HK-2 (cell line): ENCODE results near the gene EIF3L.
"Not testable (repeated sequence)": the region's sequence is repeated elsewhere in the genome, so short reads cannot be mapped to it uniquely, and the experiment has no call there.

Experiments
- DNase-seq: peaks from one replicate; pipeline ENCODE4 v3.0.0-alpha.2; 2018; ENCODE audit not compliant: unreplicated experiment

EIF3L gene

DNA sequence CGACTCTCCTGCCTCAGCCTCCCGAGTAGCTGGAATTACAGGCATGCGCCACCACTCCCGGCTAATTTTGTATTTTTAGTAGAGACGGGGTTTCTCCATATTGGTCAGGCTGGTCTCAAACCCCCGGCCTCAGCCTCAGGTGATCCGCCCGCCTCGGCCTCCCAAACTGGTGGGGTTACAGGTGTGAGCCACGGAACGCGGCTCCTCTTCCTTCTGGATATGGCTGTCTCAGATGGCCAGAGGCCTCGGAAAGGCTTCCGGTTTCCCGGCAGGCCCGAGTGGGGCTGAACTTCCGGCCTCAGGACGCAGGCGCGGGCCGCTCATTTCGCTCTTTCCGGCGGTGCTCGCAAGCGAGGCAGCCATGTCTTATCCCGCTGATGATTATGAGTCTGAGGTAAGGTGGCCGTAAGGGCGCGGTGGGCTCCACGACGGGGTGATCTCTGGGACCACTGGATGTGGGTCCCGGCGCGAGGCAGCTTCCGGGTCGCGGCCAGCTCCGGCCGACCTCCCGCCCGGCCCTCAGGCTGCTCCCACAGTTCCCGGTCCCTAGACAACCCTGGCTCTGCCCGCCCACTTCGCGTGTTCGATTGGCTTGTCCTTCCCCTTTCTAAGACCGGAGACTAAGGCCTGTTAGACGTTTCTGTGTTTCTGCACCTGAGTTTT lies at the start of gene EIF3L:
Gene EIF3L, plus strand, starts transcription at position 331 of the 663 bp plus-strand sequence. Its CDS starts 31 bp downstream, at position 362.
- peak; percentile 86 for DNase-seq

- not testable (repeated sequence) for DNase-seq
Measured at GRCh38 chr22:37799979-37800378, 49.2 kb upstream of the EIF3L start.

GRCh38 chr22:37801946-37802309 lies 47.3 kb upstream of the EIF3L start:
- DNase-seq, result no peak

- peak; percentile 41 for DNase-seq
Measured at GRCh38 chr22:37802310-37803194, 46.7 kb upstream of the EIF3L start.

DNA sequence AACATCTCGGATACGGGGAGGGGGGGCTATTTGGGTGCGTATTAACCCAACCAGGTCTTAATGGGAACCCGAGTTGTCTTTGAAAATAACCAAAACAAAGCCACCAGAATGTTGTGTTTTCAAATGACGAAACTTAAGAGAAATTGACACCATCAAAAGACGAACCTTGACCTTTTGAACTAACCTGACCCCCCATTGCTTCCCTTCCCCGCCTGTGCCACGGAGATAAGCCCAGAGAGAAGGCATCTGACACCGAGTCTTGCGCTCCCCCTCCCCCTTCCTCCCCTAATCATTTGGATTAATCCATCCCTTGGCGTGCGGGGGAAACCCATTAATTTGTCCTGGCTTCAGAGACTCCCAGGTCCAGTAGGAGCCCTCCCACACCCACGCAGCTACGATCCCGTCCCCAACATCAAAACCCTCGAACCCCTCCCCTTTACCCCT lies 46.0 kb upstream of the EIF3L start:
- no peak for DNase-seq

DNA sequence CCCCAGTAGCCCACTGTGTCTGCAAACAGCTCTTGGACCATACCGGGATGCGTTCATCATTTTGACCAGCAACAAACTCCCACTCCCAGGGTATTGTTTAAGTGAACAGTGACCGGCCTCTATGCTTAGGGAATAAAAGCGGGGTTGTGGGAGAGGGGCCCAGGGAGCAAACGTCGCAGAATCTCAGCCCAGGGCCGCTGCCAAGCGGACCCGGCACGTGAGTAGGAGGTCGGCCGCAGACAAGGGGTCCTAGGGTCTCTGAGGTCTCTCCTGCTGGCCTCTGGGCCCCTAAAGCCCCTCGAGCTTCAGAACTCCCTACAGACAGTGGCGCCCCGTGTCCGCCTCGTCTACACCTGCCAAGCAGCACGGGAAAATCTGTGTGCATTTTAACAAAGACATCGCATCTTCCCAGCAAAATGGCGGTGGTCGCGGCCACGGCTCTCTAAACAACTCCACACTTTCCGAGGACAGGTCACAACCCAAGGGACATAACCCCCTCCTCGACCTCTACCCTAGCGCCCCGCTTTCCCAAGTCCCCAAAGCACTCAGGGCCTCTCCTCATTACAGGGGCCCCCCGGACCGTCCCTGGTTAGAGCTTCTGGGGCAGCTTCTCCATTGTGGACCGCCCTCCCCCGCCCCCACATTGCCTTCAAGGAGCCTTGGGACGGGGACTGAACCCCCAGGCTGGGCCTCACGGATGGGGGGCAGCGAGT lies 45.4 kb upstream of the EIF3L start:
- DNase-seq, result no peak

DNA sequence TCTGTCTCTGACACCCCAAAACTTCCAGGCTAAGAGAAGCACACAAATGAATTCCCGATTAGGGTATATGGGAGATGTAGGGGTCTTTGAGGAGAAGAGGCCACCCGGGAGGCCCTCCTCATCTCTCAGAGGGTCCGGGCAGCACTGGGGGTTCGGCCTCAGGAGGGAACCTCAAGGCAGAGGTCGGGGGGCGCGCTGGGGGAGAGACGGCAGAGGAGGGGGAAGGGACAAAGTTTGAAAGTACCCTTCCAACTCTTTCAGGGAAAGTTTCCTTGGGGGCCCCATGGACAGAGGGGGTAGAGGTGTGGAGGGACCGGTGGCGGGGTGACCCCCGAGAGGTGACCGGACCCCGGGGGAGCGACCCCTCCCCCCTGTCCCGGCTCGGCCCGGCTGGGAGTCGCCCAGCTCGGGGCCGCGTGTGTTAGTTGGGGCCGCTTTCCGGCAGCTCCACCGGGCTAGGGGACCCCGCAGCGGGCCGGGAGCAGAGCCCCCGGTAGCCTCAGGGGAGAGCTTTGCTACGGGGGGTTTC lies 44.8 kb upstream of the EIF3L start:
- no peak for DNase-seq

- DNase-seq, result peak; percentile 84
Measured at GRCh38 chr22:37804881-37805809, 44.1 kb upstream of the EIF3L start.

DNA sequence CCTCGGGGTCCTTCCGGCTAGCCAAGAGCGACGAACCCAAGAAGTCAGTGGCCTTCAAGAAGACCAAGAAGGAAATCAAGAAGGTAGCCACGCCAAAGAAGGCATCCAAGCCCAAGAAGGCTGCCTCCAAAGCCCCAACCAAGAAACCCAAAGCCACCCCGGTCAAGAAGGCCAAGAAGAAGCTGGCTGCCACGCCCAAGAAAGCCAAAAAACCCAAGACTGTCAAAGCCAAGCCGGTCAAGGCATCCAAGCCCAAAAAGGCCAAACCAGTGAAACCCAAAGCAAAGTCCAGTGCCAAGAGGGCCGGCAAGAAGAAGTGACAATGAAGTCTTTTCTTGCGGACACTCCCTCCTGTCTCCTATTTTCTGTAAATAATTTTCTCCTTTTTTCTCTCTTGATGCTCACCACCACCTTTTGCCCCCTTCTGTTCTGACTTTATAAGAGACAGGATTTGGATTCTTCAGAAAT lies 43.4 kb upstream of the EIF3L start:
- DNase-seq, result no peak

- no peak for DNase-seq
Measured at GRCh38 chr22:37806409-37807333, 42.5 kb upstream of the EIF3L start.

DNA sequence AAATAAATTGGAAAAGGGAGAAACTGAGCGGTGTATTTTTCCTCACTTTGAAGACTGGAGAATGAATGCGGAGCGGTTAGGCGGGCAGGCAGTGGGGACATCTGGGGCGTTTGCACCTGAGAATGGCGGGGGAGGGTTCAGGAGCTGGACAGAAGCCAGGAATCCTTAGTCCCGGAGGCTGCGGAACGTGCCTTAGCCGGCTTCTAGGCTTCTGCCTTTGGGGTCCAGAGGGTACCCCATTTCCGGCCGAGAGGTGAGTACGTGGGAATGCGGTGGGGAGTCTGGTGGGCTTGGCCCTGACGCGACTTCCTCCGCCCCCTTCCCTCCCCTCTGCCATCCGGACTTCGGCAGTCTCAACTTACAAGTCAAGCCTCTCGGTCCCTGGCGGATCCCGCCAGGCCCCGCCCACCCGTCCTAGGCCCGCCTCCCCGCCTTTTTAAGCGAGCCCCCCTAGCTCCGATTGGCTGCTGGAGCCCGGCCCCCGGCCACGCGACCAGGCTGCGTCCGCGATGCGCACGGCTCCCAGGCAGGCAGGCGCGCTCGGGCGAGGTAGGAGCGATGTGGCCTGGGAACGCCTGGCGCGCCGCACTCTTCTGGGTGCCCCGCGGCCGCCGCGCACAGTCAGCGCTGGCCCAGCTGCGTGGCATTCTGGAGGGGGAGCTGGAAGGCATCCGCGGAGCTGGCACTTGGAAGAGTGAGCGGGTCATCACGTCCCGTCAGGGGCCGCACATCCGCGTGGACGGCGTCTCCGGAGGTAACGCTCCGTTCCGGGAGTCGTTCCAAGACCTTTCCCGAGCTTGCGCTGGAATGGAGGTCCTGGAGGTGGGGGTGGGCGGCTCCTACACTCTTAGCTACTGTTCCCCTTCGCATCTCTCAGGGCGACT lies 41.6 kb upstream of the EIF3L start, which contains the start of gene GCAT:
Gene GCAT, plus strand, starts transcription at position 525 of the 884 bp plus-strand sequence. Its CDS starts 34 bp downstream, at position 559.
- peak; percentile 93 for DNase-seq

DNA sequence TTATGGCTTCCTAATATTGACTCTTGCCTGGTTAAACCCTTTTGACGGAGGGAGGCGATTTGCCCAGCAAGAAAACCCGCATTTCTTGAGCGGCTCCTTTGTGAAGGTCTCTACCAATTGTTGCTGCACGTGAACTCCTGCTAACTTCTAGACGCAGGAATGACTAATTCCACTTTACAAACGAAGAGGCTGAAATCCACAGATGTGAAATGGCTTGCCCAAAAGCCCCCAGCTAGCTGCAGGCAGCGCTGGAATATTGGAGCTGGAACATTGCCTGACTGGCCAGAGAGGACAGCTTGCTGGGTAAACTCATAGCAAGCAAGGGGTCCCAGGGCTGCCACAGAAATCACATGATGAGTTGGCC lies 40.9 kb upstream of the EIF3L start:
- no peak for DNase-seq

GRCh38 chr22:37809672-37810333 lies 39.4 kb upstream of the EIF3L start:
- DNase-seq, result no peak

DNA sequence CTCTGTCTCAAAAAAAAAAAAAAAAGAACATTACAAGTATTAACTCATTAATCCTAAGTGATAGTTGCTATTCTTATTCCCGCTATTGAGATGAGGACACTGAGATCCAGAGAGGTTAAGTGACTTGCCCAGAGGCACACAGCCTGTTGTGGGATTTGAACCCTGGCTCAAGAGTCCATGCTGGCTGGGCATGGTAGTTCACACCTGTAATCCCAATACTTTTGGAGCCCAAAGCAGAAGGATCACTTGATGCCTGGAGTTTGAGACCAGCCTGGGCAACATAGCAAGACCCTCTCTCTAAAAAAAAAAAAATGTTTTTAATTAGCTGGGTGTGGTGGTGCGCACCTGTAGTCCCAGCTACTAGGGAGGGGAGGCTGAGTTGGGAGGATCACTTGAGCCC lies 37.4 kb upstream of the EIF3L start:
- DNase-seq, result no peak

- no peak for DNase-seq
Measured at GRCh38 chr22:37812869-37813678, 36.1 kb upstream of the EIF3L start.

DNA sequence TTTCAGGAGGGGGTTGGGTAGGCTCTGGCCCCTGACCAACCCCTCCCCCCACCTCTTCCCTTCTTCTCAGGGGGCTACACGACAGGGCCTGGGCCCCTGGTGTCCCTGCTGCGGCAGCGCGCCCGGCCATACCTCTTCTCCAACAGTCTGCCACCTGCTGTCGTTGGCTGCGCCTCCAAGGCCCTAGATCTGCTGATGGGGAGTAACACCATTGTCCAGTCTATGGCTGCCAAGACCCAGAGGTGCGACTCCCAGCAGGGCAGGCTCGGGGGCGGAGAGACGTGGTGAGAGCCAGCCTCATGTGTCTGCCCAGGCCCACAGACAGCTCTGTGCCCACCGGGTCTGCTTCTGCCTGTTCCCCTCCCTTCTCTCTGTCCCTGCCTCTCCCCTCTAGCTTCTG lies 33.6 kb upstream of the EIF3L start:
- DNase-seq, result no peak

DNA sequence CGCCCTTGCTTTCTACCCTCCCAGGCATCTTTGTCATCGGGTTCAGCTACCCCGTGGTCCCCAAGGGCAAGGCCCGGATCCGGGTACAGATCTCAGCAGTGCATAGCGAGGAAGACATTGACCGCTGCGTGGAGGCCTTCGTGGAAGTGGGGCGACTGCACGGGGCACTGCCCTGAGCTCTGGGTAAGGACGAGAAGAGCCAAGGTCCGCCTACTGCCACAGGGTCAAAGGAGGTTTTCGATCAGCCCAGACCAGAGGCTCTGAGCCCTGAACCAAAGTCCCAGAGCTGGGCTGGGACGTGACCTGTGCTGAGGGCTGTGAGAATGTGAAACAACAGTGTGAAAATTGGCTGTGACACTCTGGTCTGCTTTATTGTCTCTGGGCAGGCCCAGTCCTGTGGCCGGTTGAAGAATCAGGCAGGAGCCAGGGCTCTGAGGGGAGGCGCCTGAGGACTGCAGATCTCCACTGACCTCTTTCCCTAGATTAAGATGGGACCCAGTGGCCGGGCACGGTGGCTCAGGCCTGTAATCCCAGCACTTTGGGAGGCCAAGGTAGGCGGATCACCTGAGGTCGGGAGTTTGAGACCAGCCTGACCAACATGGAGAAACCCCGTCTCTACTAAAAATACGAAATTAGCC lies 32.6 kb upstream of the EIF3L start:
- no peak for DNase-seq
